ENCODE data around the gene DEPDC4. TPM values are rescaled to one million over a fixed set of nuclear protein-coding genes. Genes with fewer than 3 reads are reported as not detected.

The DEPDC4 gene
- total RNA-seq, 1 experiment from 2014 or later = 1.9 TPM

DNA sequence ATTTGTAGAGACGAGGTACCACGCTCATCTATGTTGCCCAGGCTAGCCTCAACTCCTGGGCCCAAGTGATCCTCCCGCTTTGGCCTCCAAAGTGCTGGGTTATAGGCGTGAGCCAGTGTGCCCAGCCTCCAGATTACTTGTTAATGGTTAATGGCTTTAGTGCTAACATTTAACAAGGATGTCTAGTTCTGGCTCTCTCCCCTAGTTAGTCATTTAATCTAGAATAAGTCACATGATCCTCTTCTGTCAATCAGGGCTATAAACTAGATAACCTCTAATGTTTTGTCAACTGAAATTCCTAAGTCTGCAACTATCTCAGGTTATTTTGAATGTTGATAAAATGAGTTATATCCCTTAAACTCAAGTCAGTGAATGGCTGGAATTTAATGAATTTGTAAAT is 50.5 kb downstream of the DEPDC4 start:
- Histone ChIP-seq H3K9me3 (replicated peaks) (no peaks in the 10 kb centered on the region), H3K4me3 (no peak overlapping the region), H3K27me3 (replicated peaks) (no peaks in the 10 kb centered on the region), H3K4me1 (replicated peaks) (no peaks in the 10 kb centered on the region), H3K36me3 (peaks cover 19% of the 10 kb centered on the region), H3K27ac (no peak overlapping the region)
- DNase-seq (ENCODE audit: low read depth in 1 of 2, low spot score in 2 of 2) = no peak

DNA sequence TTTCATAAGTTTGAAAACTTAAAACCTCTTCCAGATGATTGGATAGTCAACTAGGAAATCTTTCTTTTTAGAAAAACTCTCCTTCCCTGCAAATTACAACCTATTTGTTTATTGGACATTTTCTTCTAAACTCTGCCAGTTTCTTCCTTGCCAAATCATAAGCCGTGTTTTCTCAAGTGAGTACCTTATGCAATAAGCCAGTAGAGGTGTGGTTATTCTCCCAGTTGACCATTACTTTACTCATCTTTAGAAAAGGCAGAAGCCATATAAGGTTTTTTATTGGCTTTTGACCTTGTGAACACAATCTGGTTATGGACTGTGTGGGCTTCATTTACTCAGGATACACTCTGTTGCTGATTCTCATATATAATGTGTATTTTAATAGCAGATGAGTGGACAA is 51.7 kb downstream of the DEPDC4 start:
- Histone ChIP-seq H3K9me3 (replicated peaks) (no peaks in the 10 kb centered on the region), H3K36me3 (peaks cover 23% of the 10 kb centered on the region), H3K4me3 (no peak overlapping the region), H3K27ac (no peak overlapping the region), H3K27me3 (replicated peaks) (no peaks in the 10 kb centered on the region), H3K4me1 (replicated peaks) (no peaks in the 10 kb centered on the region)
- DNase-seq (ENCODE audit: low read depth in 1 of 2, low spot score in 2 of 2) = no peak

DNA sequence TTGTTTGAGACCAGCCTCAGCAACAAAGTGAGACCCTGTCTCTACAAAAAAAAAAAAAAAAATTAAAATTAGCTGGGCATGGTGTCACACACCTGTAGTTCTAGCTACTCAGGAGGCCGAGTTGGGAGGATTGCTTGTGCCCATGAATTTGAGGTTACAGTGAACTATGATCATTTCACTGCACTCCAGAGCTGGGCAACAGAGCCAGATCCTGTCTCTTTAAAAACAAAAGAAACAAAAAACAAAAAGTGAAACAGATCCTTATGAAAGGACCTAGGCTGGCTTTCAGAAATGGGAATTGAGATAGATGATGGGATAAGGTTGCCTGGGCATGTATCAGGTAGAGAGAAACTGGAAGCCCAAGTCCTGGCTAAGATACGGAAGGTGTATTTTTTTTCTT is 52.4 kb downstream of the DEPDC4 start:
- Histone ChIP-seq H3K4me1 (replicated peaks) (no peaks in the 10 kb centered on the region), H3K27ac (no peak overlapping the region), H3K27me3 (replicated peaks) (no peaks in the 10 kb centered on the region), H3K36me3 (peaks cover 22% of the 10 kb centered on the region), H3K4me3 (no peak overlapping the region), H3K9me3 (replicated peaks) (no peaks in the 10 kb centered on the region)
- no peak for DNase-seq (ENCODE audit: low read depth in 1 of 2, low spot score in 2 of 2)

DNA sequence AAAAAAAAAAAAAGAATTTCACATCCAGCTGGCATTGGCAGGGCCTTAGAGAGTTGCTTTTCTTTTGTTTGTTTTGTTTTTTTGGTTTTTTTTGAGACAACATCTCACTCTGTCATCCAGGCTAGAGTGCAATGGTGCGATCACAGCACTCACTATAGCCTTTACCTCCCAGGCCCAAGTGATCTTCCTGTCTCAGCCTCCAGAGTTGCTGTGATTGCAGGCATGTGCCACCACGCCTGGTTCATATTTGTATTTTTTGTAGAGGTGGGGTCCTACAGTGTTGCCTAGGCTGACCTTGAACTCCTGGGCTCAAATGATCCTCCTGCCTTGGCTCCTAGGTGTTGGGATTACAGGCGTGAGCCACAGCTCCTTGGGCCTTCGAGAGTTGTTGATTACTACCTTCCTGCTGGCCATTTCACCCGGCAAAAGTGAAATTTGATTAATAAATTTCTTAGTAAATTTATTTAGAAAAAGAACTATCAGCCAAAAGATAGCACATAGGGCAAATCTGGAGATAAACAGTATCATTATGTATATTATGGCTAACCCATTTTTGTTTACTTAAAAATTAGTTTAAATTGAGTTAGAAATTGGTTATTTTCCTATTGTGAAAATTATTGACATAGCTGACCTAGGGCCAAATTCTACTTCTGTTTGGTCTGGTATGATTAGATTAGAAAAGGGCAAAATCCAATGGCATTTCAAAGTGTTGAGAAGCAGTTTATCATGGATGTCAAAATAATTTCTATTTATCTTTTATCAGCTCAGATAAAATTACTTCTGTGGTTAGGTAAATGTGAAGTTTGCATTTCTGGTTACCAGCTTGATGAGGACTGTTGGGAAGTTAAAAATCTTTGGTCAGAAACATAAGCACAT is 53.6 kb downstream of the DEPDC4 start:
- H3K36me3 ChIP-seq = peaks cover 32% of the 10 kb centered on the region
- no peak overlapping the region for H3K4me3 ChIP-seq
- no peak overlapping the region for H3K27ac ChIP-seq
- H3K9me3 ChIP-seq (replicated peaks) = no peaks in the 10 kb centered on the region
- no peaks in the 10 kb centered on the region for H3K27me3 ChIP-seq (replicated peaks)
- no peak for DNase-seq (ENCODE audit: low read depth in 1 of 2, low spot score in 2 of 2)
- no peaks in the 10 kb centered on the region for H3K4me1 ChIP-seq (replicated peaks)

DNA sequence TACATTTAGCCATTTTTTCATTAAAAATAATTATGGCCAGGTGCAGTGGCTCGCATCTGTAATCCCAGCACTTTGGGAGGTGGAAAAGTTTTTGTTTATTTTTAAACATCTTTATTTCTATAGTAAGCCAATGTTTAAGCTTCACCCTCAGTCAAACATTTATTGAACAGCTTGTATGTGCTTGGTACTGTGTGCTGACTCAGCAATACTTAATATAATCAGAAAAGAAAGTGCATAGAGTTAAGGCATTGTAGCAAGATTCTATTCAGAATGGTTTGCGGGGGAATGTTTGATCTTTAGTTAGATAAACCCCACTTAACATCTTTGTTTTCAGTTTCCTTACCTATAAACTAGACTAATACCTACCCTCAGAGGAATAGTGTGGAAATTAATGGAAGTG is 55.2 kb downstream of the DEPDC4 start:
- Histone ChIP-seq H3K4me1 (replicated peaks) (no peaks in the 10 kb centered on the region), H3K4me3 (no peak overlapping the region), H3K27me3 (replicated peaks) (no peaks in the 10 kb centered on the region), H3K36me3 (peaks cover 41% of the 10 kb centered on the region), H3K9me3 (replicated peaks) (no peaks in the 10 kb centered on the region), H3K27ac (no peak overlapping the region)
- DNase-seq (ENCODE audit: low read depth in 1 of 2, low spot score in 2 of 2) = no peak

DNA sequence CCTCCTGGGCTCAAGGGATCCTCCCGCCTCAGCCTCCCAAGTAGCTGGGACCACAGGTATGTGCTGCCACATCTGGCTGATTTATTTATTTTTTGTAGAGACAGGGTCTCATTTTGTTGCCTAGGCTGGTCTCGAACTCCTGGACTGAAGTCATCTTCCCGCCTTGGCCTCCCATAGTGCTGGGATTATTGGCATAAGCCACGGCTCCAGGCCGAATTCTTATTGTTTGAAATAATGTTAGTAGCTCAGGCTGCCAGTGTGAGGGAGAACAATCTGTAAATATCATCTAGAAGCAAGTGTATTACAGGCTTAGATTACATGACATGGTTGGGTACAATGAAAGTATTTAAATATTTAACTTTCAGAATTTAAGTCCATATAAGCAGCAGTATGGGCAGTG is 58.0 kb downstream of the DEPDC4 start:
- H3K4me1 ChIP-seq (replicated peaks) = no peaks in the 10 kb centered on the region
- H3K4me3 ChIP-seq = no peak overlapping the region
- no peaks in the 10 kb centered on the region for H3K27me3 ChIP-seq (replicated peaks)
- DNase-seq (ENCODE audit: low read depth in 1 of 2, low spot score in 2 of 2) = no peak
- no peak overlapping the region for H3K27ac ChIP-seq
- no peaks in the 10 kb centered on the region for H3K9me3 ChIP-seq (replicated peaks)
- peaks cover 32% of the 10 kb centered on the region for H3K36me3 ChIP-seq

DNA sequence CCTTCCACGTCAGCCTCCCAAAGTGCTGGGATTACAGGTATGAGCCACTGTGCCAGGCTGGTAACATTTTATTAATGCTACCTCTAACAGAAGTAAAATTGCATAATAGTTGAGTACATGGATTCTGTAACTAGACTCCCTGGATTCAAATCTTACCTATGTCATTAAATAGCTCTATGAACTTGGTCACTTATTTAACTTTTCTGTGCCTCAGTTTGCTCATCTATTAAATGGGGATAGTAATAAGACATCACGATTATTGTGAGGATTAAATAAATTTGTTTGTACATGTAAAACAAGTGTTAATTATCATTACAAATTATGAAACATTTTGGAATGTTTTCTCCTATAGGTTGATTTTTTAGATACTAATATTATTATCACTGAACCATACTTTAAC is 59.6 kb downstream of the DEPDC4 start:
- Histone ChIP-seq H3K27ac (no peak overlapping the region), H3K9me3 (replicated peaks) (no peaks in the 10 kb centered on the region), H3K4me3 (no peak overlapping the region)

DNA sequence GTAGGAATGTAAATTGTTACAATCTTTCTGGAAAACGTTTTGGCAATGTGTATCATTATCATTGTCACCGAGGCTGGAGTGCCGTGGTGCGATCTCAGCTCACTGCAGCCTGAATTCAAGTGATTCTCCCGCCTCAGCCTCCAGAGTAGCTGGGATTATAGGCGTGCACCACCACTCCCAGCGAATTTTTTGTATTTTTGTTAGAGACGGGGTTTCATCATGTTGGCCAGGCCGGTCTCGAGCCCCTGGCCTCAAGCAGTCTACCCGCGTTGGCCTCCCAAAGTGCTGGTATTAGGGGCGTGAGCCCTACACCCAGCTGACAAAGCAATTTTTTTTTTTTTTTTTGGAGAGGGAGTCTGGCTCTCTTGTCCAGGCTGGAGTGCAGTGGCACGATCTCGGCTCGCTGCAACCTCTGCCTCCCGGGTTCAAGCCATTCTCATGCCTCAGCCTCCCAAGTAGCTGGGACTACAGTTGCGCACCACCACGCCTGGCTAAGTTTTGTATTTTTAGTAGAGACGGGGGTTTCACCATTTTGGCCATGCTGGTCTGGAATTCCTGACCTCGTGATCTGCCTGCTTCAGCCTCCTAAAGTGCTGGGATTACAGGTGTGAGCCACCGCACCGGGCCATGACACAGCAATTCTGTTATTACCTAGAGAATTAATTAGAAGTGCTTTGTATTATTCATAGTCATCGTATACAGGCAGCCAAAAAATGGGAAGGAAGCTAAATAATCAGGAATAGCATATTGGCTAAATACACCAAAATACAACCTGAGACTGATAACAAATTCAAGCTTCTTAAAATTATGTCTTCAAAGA is 65.1 kb downstream of the DEPDC4 start:
- DNase-seq (ENCODE audit: low read depth in 1 of 2, low spot score in 2 of 2) = no peak
- Histone ChIP-seq H3K27me3 (replicated peaks) (no peaks in the 10 kb centered on the region), H3K4me1 (replicated peaks) (peaks cover 14% of the 10 kb centered on the region), H3K36me3 (no peaks in the 10 kb centered on the region; the same call in 1 of the 2 replicates), H3K4me3 (peak overlapping the region; percentile 55), H3K27ac (no peak overlapping the region), H3K9me3 (replicated peaks) (no peaks in the 10 kb centered on the region)

More for the DNA sequence above, 59.6 kb downstream of the DEPDC4 start:
- no peak for DNase-seq (ENCODE audit: low read depth in 1 of 2, low spot score in 2 of 2)
- H3K36me3 ChIP-seq = peaks cover 30% of the 10 kb centered on the region
- no peaks in the 10 kb centered on the region for H3K27me3 ChIP-seq (replicated peaks)
- H3K4me1 ChIP-seq (replicated peaks) = no peaks in the 10 kb centered on the region

DNA sequence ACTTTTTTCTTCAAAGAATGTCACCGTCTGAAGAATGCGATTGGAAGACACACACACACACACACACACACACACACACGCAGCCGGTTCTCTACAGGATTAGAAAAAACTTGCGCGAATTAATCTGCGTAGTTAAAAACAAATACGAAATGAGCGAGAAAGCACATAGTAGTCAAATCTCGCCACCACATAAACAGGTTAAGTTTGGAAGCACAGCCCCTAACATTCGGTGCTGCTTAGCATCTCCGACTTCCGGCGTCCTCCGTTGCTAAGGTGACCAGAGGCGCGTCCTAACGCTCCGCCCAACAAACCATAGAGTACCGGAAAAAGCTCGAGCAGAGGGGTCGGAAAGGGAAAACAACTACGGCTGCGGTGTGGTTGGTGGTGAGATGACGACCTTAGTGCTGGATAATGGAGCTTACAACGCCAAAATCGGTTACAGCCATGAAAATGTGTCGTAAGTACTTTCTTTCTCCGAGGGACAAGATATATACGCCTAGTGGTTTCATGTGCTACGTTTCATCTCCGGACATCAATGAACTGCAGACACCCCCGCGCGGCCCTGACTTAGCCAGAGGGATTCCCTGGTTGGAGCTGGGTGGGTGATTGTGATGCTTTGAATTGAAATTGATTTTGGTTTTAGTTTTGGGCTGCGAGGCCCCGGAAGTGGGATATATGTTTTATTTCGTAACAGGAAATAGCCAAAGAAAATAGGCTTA is 66.3 kb downstream of the DEPDC4 start, which contains the start of gene ACTR6:
Gene ACTR6 (plus strand): TSS at position 353 of the 719 bp plus-strand sequence. CDS start 37 bp downstream, at position 390.
- peak; percentile 90 to 94 for DNase-seq (ENCODE audit: low read depth in 1 of 2, low spot score in 2 of 2)
- Histone ChIP-seq H3K27ac (peak within 1 kb of the TSS; percentile 15), H3K27me3 (replicated peaks) (no peaks in the 10 kb centered on the region), H3K4me3 (peak within 1 kb of the TSS; percentile 55), H3K4me1 (replicated peaks) (peaks cover 14% of the 10 kb centered on the region), H3K9me3 (replicated peaks) (no peaks in the 10 kb centered on the region), H3K36me3 (no peaks in the 10 kb centered on the region)

DNA sequence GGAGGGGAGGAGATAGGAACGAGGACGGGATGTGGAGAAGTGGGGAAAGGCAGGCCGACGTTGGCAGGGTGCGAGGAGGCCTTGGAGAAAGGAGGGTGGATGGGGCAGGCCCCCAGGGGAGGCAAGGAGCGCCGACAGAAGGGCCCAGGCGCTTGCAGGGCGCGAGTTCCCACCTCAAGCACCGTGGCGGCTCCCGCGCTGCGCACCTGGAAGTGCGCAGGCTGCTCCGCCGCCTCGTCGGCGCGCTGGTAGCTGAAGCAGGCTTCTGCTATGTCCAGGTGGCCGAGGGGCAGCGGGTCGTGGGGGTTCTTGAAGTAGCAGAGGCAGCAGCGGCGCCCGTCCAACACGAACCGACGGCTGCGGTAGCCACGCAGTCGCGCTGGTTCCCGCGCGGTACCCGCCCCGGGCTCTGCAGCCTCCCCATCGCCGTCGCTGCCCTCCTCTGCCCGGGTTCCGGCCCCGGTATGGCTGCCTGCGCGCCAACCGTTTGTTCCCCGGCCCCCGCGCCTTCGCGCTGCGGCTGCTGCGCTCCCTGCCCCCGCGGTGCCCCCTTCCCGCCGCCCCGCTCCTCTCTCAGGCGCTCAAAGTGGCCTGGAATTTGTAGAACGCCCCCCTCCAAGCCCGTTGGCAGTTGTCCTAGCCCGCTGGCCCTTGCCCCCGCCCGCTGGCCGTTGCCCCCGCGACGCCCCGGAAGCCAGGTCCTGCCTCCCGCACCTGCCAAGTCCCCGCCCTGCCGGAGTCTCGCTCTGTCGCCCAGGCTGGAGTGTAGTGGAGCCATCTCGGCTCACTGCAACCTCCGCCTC is 67.3 kb downstream of the DEPDC4 start:
- Histone ChIP-seq H3K4me3 (peak overlapping the region; percentile 55), H3K27ac (no peak overlapping the region), H3K27me3 (replicated peaks) (no peaks in the 10 kb centered on the region), H3K9me3 (replicated peaks) (no peaks in the 10 kb centered on the region), H3K4me1 (replicated peaks) (peaks cover 14% of the 10 kb centered on the region), H3K36me3 (no peaks in the 10 kb centered on the region)
- DNase-seq (ENCODE audit: low read depth in 1 of 2, low spot score in 2 of 2) = peak; percentile 8 to 62

DNA sequence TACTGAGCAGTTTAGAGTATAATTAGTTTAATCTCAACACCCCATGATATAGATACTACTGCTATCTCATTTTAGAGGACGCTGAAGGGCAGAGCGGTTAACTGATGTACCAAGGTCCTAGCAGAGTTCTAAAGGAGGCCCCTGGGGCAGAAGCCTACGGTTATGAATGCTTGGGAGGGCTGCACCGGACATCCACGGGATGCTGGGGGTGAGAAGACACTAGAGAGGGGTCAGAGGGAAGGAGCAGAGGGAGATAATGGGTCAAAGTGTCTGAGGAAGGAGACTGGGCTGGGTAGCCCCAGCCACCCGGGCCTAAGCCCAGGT is 67.9 kb downstream of the DEPDC4 start:
- H3K9me3 ChIP-seq (replicated peaks) = no peaks in the 10 kb centered on the region
- H3K27ac ChIP-seq = no peak overlapping the region
- no peak for DNase-seq (ENCODE audit: low read depth in 1 of 2, low spot score in 2 of 2)
- H3K27me3 ChIP-seq (replicated peaks) = no peaks in the 10 kb centered on the region
- no peaks in the 10 kb centered on the region for H3K36me3 ChIP-seq
- peak overlapping the region; percentile 55 for H3K4me3 ChIP-seq
- peaks cover 14% of the 10 kb centered on the region for H3K4me1 ChIP-seq (replicated peaks)

DNA sequence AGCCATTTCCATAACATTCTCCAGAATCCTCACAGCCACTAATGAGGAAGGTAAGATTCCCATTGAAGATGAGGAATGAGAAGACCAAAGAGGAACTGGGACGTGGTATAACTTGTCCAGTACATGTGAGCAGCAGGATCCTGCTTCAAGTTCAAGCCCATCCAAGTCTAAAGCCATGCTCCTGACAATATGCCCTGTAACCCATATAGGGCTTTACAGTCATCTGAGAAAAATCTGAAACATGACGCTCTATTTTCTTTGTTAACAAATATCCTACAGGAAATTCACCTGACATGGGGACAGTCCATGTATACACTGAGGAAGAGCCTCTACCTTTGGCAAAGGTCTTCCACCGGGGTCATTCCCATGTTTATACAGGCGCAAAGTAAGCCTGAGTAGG is 69.4 kb downstream of the DEPDC4 start:
- H3K4me3 ChIP-seq = no peak overlapping the region

DNA sequence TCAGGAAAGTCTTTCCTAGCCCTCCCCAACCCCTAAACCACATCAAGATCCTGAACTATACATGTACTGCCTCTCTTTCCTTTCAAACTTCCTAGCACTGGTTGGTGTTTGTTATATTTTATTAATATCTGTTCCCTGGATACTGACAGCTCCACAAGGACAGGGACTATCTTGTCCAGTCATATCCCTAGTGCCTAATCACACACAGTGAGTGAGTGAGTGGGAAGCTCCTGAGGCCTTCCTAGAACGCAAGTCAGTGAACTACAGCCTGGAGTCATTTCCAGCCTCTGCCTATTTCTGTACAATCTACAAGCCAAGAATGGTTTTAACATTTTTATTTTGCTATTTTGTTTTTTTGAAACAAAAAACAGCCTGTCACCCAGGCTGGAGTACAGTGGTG is 73.8 kb downstream of the DEPDC4 start:
- Histone ChIP-seq H3K27me3 (replicated peaks) (no peaks in the 10 kb centered on the region), H3K9me3 (replicated peaks) (no peaks in the 10 kb centered on the region), H3K4me3 (no peak overlapping the region), H3K27ac (no peak overlapping the region), H3K36me3 (no peaks in the 10 kb centered on the region), H3K4me1 (replicated peaks) (no peaks in the 10 kb centered on the region)
- no peak for DNase-seq (ENCODE audit: low read depth in 1 of 2, low spot score in 2 of 2)

More for the DNA sequence above, 69.4 kb downstream of the DEPDC4 start:
- no peak for DNase-seq (ENCODE audit: low read depth in 1 of 2, low spot score in 2 of 2)
- H3K27me3 ChIP-seq (replicated peaks) = no peaks in the 10 kb centered on the region
- H3K4me1 ChIP-seq (replicated peaks) = peaks cover 14% of the 10 kb centered on the region
- no peak overlapping the region for H3K27ac ChIP-seq
- H3K9me3 ChIP-seq (replicated peaks) = no peaks in the 10 kb centered on the region
- H3K36me3 ChIP-seq = no peaks in the 10 kb centered on the region

Measured in SJSA1 (cell line).